Chondrocyte (in vitro differentiated cells): Measurements from ENCODE around the gene FAHD1. TPM values are rescaled to one million over a fixed set of nuclear protein-coding genes. Genes with fewer than 3 reads are reported as not detected.

ENCODE experiments used
- DNase-seq: peaks from one replicate; pipeline ENCODE4 v3.0.0; 2021; ENCODE audit warnings: mixed read lengths, low spot score
- H3K27ac Mint-ChIP-seq: one replicate; pipeline ENCODE4 v1.8.0; 2021; ENCODE audit warnings: mild to moderate bottlenecking, moderate library complexity, mixed read lengths; ENCODE audit not compliant: unreplicated experiment
- H3K27me3 Mint-ChIP-seq: 2 replicates; pipeline ENCODE4 v1.8.0; 2021; ENCODE audit warnings: low read depth, mixed read lengths
- H3K36me3 Mint-ChIP-seq: 2 replicates; pipeline ENCODE4 v1.8.0; 2021; ENCODE audit warnings: low read depth, mixed read lengths
- H3K4me1 Mint-ChIP-seq: 2 replicates; pipeline ENCODE4 v1.8.0; 2021; ENCODE audit warnings: low read depth, mild to moderate bottlenecking, mixed read lengths
- H3K4me3 Mint-ChIP-seq: one replicate; pipeline ENCODE4 v1.8.0; 2021; ENCODE audit warnings: mild to moderate bottlenecking, moderate library complexity, mixed read lengths; ENCODE audit not compliant: unreplicated experiment
- H3K9me3 Mint-ChIP-seq: 2 replicates; pipeline ENCODE4 v1.8.0; 2021; ENCODE audit warnings: low read depth, mixed read lengths
- CTCF ChIP-seq: fragments of 200-600 bp; sonication (generic); IDR thresholded peaks from 2 replicates; pipeline ENCODE4 v1.5.0; 2021; ENCODE audit warnings: antibody characterized with exemption, mild to moderate bottlenecking, moderate library complexity
- total RNA-seq: library from RNA; stranded (reverse); gene quantifications from 3 replicates; pipeline ENCODE4 v1.2.1, GENCODE V29; 2021

The FAHD1 gene
- total RNA-seq, 1 donor from 2014 or later, result 27.1 TPM

- H3K4me3 Mint-ChIP-seq, result peak overlapping the region; percentile 95
- peaks cover 3% of the 10 kb centered on the region for H3K36me3 Mint-ChIP-seq
- peak; percentile 8 for DNase-seq
- H3K27ac Mint-ChIP-seq, result no peak overlapping the region
- TF ChIP-seq CTCF, result no peak
- no peaks in the 10 kb centered on the region for H3K9me3 Mint-ChIP-seq
- H3K4me1 Mint-ChIP-seq, result peaks cover 48% of the 10 kb centered on the region
- H3K27me3 Mint-ChIP-seq, result no peaks in the 10 kb centered on the region
Observed at GRCh38 chr16:1828645-1829410, 1.8 kb downstream of the FAHD1 start.

GRCh38 chr16:1830213-1830612 lies 3.2 kb downstream of the FAHD1 start:
- Mint-ChIP-seq H3K9me3 (no peaks in the 10 kb centered on the region), H3K27ac (no peak overlapping the region), H3K27me3 (no peaks in the 10 kb centered on the region), H3K4me1 (peaks cover 38% of the 10 kb centered on the region), H3K36me3 (peaks cover 3% of the 10 kb centered on the region), H3K4me3 (no peak overlapping the region)
- DNase-seq, result no peak
- TF ChIP-seq CTCF, result no peak

GRCh38 chr16:1831186-1832075 lies 4.4 kb downstream of the FAHD1 start:
- TF ChIP-seq CTCF, result no peak
- Mint-ChIP-seq H3K4me1 (peaks cover 32% of the 10 kb centered on the region), H3K4me3 (no peak overlapping the region), H3K27ac (peak overlapping the region; percentile 27), H3K9me3 (no peaks in the 10 kb centered on the region), H3K27me3 (no peaks in the 10 kb centered on the region), H3K36me3 (peaks cover 3% of the 10 kb centered on the region)
- DNase-seq, result no peak

GRCh38 chr16:1832838-1833454 lies 5.9 kb downstream of the FAHD1 start:
- TF ChIP-seq CTCF, result no peak
- Mint-ChIP-seq H3K36me3 (peaks cover 3% of the 10 kb centered on the region), H3K4me3 (no peak overlapping the region), H3K27me3 (no peaks in the 10 kb centered on the region), H3K27ac (no peak overlapping the region), H3K4me1 (peaks cover 22% of the 10 kb centered on the region), H3K9me3 (no peaks in the 10 kb centered on the region)
- DNase-seq, result no peak

- H3K4me1 Mint-ChIP-seq, result peaks cover 12% of the 10 kb centered on the region
- H3K27ac Mint-ChIP-seq, result no peak overlapping the region
- TF ChIP-seq CTCF, result no peak
- DNase-seq, result no peak
- H3K27me3 Mint-ChIP-seq, result no peaks in the 10 kb centered on the region
- no peak overlapping the region for H3K4me3 Mint-ChIP-seq
- H3K9me3 Mint-ChIP-seq, result no peaks in the 10 kb centered on the region
- peaks cover 3% of the 10 kb centered on the region for H3K36me3 Mint-ChIP-seq
Observed at GRCh38 chr16:1834096-1834495, 7.1 kb downstream of the FAHD1 start.
